HL-60 (cell line): Measurements from ENCODE around the gene DOCK1.

Experiments used
- GABPA ChIP-seq: IDR thresholded peaks from 2 replicates; pipeline ENCODE4 v1.6.1; 2012; ENCODE audit warnings: low read depth
- POLR2AphosphoS5 ChIP-seq: IDR thresholded peaks from 2 replicates; pipeline ENCODE4 v1.6.1; 2012; ENCODE audit warnings: low read depth
- SPI1 ChIP-seq: IDR thresholded peaks from 2 replicates; pipeline ENCODE4 v1.6.1; 2012; ENCODE audit warnings: low read depth, mild to moderate bottlenecking, borderline replicate concordance
- TF ChIP-seq, protein P1 (sequence below): IDR thresholded peaks from one replicate; pipeline ENCODE4 v1.5.1; 2011; ENCODE audit warnings: low read length, control low read depth, inconsistent platforms; ENCODE audit not compliant: insufficient read depth
- TF ChIP-seq, protein P2 (sequence below): IDR thresholded peaks from 2 replicates; pipeline ENCODE4 v1.6.1; 2012; ENCODE audit warnings: low read depth; ENCODE audit not compliant: insufficient replicate concordance

DNA sequence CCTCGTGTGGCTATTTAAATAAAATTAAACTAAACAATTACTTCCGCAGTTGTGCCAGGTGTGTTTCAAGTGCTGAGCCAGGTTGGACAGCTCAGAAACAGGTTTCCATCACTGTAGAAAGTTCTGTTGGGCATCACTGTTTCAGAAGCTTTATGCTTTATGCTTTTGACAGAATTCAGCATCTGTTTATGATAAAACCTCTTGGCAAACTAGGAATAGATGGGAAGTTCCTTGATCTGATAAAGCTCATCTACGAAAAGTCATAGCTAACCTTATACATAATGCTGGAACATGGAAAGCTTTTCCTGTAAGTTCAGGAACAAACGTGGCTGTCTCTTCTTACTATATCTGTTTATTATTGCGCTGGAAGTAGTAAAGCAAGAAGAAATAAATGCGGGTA is 143.4 kb downstream of the DOCK1 start:
- TF ChIP-seq, protein P1, sequence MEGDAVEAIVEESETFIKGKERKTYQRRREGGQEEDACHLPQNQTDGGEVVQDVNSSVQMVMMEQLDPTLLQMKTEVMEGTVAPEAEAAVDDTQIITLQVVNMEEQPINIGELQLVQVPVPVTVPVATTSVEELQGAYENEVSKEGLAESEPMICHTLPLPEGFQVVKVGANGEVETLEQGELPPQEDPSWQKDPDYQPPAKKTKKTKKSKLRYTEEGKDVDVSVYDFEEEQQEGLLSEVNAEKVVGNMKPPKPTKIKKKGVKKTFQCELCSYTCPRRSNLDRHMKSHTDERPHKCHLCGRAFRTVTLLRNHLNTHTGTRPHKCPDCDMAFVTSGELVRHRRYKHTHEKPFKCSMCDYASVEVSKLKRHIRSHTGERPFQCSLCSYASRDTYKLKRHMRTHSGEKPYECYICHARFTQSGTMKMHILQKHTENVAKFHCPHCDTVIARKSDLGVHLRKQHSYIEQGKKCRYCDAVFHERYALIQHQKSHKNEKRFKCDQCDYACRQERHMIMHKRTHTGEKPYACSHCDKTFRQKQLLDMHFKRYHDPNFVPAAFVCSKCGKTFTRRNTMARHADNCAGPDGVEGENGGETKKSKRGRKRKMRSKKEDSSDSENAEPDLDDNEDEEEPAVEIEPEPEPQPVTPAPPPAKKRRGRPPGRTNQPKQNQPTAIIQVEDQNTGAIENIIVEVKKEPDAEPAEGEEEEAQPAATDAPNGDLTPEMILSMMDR: no peak
- TF ChIP-seq, protein P2, sequence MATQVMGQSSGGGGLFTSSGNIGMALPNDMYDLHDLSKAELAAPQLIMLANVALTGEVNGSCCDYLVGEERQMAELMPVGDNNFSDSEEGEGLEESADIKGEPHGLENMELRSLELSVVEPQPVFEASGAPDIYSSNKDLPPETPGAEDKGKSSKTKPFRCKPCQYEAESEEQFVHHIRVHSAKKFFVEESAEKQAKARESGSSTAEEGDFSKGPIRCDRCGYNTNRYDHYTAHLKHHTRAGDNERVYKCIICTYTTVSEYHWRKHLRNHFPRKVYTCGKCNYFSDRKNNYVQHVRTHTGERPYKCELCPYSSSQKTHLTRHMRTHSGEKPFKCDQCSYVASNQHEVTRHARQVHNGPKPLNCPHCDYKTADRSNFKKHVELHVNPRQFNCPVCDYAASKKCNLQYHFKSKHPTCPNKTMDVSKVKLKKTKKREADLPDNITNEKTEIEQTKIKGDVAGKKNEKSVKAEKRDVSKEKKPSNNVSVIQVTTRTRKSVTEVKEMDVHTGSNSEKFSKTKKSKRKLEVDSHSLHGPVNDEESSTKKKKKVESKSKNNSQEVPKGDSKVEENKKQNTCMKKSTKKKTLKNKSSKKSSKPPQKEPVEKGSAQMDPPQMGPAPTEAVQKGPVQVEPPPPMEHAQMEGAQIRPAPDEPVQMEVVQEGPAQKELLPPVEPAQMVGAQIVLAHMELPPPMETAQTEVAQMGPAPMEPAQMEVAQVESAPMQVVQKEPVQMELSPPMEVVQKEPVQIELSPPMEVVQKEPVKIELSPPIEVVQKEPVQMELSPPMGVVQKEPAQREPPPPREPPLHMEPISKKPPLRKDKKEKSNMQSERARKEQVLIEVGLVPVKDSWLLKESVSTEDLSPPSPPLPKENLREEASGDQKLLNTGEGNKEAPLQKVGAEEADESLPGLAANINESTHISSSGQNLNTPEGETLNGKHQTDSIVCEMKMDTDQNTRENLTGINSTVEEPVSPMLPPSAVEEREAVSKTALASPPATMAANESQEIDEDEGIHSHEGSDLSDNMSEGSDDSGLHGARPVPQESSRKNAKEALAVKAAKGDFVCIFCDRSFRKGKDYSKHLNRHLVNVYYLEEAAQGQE: no peak
- TF ChIP-seq POLR2AphosphoS5 (no peak), GABPA (no peak), SPI1 (no peak)
